GM19238 (cell line): ENCODE data around the gene ZNF423.

Experiments
- DNase-seq: peaks from one replicate; pipeline ENCODE4 v3.0.0; 2011; ENCODE audit warnings: low spot score; ENCODE audit not compliant: insufficient read length

The ZNF423 gene

DNA sequence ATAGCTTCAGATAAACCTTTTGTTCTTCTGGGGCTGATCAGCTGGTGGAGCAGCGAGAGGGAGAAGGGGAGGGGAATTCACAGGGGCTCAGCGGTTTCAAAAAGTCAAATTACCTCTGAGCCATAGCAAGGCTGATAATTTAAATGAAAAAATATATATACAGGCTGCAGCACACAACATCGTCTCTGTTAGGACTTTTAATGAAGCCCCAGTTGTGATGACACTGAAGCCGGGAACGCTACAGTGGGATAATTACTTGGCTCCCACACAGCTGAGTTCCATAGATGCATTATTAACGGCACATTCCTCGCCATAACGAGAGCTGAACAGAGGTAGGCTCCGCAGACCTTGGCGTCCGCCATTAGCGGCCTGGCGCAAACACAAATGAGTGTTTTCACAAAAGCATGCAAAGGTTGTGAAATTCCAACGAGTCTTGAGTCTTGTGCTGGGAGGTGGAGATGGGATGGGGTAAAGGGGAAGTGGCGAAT is 266.3 kb downstream of the ZNF423 start:
- DNase-seq = no peak

DNA sequence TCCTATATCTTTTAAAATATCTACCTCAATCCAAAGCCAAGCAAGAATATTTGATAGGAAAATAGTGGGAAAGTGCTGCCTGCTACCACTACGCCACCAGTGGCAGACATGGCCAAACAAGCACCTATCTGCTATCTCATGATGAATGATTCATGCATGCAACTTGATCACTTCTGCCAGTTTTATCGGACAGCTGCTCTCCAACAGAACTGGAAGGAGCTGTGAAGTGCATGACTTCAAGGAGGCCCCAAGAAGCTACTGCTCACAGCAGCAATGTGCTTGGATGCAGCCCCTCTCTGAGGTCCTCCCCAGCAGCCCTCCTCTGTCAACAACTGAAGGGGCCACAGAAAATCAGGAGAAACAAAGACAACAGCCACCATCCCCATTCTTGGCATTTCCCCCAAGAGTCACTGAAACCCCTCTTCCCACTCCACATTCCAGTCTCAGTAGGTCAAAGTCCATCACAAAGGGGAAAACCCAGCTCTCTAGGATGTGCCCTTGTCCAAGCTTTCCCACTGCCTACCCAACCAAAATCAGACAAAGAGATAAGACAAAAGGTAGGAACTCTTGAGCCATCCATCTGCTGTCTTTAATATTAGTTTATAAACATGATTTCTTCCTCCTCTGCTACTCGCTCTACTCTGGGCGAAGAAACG is 267.1 kb downstream of the ZNF423 start:
- DNase-seq = no peak

DNA sequence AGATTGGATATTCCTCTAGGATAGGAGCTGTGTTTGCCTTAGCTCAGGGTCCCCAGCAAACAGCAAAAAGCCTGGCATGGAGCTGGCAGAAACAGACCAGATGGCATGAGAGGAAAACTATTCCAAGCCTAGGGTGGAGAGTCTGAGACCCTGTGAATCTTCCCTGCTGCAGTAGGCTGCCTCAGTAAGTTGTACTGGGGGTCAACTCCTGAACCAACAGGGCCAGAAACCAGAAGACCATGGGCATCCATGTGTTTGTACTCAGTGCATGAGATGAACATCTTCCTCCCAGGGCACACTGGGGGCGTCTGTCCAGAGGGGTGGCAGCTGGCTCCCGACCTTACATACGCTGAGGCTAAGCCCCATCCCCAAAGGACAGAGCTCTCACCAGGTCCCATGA is 267.9 kb downstream of the ZNF423 start:
- DNase-seq = no peak

DNA sequence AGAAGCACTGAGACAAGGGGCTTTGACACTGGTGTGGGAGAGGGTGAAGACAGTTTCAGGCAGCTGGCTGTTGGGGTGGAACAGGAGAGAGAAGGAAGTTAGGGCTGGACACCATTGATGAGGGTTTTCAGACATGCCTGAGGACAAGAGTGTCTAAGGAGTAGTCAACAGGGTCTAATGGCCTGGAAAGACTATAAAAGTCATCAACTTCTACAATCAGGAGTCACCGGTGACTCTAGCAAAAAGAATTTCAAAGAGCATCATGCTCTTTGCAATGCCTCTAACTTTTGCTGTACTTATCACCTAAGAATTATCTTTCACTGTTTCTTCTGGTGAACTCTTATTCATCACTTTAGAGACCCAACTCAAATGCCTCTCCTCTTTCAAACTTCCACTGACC is 268.4 kb downstream of the ZNF423 start:
- DNase-seq = no peak

DNA sequence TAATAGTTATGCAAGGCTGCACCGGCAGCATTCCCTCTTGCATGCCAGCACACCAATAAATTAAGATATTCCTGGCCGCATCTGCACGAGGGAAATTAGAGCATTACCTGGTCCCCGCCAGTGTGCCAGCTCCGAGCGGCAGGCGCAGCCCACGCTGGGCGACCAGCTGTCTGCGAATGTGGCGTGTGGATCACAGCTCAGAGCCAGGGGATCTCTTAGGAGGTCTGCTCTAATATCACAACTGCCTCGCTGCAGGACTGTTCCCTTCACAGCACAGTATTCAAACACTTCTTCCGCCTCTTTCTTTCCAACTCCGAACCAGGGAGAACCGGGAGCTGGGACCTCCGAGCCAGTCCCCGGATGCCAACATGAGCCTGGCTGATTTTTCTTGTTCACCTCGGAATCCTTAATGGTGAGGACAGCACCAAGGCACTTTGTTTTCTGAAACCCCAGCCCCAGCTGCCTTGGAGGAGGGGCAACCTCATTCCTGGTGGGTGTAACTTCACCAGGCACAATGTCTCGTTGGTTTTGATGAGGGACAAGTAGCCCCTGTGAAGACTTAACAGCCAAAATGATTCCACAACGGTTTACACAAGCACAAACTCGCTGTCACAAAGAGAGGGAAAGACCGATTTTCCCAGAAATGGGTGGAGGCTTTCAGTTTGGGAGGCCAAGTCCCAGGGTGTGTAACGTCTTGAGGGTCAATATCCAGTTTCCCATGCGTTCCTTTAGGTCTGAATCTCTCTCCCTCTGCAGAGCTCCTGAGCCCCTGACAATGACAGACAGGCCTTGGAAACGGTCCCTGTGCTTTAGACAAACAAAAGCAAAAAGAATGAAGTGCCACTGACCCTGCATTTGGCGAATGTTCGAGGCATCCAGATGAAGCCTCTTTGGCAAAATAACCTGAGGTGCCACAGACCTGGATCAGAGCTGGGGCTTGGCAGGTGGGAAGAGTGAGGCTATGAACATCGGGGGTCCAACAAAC is 269.2 kb downstream of the ZNF423 start:
- no peak for DNase-seq

DNA sequence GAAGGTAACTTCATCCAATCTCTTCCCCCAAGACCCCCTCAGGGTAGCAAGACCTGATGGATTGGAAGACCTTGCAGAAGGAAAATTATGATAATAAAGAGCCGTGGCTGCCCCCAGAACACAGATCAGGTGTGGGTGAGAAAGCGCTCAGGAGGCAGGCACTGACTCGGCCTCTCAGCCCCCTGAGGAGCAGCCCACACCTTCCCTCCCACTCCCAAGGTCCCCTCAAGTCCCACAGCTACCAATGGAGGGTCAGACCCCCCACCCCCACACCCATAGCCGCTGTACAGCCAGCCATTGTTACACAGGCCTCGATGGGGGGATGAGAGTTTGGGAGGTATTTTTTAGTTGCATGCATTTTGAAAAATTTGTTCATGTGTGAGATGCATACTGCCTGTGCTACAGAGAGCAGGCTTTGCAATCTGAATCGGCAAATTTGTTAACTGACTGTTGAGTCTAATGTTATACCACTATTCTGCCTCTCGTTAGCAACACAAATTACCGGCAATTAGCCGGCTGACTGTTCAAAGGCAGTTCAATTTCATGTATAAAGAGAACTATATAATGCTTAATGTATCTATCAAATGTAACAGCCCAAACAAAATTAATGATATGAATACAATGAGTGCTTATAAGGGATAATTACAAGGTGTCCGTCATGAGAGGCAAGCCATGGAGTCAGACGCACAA is 270.6 kb downstream of the ZNF423 start:
- DNase-seq = no peak

DNA sequence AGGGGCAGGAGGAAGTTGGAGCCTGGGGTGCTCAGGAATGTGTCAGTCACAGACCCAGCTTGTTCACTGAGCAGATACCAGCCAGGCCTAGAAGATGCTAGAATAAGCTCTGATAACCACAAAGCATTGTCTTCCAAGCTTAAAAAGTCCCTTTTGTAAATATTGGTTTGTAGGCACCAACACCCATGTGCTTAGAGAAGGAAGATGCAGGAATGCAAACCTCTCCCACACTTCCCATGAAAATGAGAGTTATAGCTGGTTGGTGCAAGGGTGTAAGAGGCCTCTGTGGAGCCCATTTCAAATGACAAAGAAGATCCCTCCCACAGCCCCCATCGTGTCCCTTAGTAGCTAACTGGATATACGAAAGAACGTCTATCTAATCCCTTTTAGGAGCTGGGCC is 272.0 kb downstream of the ZNF423 start:
- no peak for DNase-seq

DNA sequence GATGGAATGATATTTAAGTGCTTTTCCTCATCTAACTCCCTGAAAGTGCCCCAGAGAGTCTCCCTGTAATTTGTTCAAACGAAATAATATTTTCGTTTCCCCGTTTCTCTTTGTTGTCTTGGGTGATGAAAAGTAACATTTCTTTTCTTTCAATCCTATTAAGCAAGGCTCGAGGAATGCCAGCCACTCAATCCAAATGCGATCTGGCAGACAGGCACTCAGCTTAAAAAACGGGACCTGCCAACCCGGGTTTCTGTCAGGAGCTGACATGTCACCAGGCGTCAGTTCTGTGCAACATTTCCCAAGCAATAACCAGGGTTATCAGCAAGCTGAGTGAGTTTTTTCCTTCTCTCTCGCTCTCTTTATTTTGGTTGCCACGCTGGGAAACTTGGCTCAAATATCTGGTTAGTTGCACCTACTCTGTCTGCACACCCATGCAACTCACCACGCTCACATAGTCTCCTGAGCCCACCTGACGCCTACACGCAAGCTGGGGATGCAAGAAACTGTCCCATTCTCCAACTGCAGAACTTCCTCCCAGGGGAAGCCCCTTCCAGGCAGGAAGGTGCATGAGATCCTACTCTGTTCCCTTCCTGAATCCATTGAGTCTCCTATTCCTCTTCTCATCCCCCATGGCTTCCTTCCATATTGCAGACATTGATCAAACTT is 274.1 kb downstream of the ZNF423 start:
- no peak for DNase-seq

DNA sequence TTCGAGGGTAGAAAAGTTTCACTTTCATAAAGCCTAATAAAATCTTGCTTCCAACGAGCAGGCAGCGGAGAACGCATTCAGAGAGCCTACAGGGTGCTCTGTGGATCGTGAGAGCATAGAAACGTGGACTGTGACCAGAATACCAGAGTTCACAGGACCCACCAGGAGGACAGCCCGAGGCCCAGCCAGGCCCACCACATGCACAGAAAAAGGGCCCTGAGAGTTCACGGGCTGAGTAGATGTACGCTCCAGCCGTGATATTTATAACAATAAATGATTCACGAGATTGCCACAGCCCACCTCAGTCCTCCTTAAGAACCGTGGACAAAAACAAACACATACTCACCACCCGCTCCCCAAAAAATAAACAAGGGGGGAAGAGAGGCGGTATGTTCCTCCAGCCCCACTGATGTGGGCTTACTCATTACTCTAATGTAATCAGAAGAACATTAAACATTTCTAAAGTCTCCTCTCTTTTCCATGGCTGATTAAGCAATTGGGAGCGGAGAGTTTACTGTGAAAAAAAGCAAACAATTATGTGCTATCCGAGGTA is 275.1 kb downstream of the ZNF423 start:
- DNase-seq = no peak

DNA sequence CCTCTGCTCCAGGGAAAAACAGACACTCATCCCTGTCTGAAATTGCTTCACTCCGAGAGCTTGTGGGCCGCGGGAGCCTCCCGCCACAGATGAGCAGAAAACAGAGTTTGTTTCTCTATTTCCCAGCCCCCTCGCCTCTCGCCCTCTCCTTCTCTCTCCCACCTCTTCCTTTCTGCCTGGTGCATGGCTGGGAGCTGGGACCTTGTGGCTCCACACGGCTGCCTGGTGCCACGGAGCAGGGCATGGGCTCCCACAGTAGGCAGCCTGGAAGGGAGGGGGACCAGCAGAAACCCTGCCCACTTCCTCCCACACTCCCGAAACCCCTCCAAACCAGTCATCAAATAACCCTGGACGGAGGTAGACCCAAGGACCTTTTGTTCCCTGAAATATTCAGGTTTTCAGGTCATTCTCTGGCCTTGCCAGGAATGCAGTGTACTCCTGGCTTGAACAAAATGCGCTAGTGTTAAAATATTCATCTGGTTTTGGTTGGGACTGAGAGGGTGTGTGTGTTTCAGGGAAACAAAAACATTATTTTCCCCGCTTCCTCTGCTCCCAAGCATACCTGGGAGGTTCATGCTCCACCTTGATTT is 277.4 kb downstream of the ZNF423 start:
- no peak for DNase-seq

DNA sequence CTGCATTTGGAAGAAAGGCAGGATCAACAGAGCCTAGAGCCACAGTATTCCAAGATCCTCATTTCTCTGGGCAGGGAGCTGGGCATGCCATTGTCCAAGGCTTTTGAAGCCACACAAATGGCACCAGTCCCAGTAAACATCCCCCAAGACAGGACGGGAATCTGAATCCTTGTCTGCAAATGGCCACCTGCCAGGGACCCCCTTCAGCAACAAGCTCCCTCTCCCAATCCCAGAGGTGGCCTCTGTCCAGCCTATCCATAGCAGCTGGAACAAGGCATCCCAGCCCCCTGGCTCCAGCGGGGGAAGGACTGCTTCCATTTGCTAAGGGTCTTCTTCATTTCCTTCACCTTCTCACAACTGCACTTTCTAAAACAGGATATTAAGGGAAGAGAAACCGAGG is 277.9 kb downstream of the ZNF423 start:
- no peak for DNase-seq

DNA sequence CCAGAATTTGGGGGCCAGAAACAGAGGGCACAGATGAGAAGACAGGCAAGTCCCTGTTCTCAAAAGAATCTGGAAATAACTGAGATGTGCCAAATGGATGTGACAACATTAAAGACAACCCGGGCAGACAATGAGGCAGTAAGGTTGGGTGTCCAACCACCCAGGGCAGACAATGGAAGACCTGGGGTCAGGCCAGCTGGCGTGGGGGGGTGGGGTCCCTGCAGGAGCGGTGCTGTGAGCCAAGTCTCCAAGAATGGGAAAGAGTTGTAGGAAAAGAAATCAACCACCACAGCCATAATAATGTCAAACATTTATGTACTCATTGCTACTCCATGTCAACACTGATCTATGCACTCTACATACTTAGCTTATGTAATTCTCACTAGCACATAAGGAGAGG is 279.0 kb downstream of the ZNF423 start:
- DNase-seq = no peak

DNA sequence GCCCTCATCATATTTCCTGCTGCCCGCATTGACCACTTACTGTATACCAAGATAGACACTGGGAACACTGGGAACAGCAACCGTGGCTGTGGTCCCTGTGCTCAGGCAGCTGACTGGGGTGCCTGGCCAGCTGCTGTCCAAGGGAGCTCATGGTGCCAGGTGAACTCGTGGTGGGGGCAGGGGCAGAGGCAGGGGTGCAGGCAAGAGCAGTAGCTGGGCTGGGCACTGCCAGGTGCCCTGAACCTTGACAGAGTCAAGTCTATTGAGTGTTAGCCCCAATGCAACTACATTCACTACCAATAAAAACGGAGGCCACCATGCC is 279.8 kb downstream of the ZNF423 start:
- DNase-seq = no peak

DNA sequence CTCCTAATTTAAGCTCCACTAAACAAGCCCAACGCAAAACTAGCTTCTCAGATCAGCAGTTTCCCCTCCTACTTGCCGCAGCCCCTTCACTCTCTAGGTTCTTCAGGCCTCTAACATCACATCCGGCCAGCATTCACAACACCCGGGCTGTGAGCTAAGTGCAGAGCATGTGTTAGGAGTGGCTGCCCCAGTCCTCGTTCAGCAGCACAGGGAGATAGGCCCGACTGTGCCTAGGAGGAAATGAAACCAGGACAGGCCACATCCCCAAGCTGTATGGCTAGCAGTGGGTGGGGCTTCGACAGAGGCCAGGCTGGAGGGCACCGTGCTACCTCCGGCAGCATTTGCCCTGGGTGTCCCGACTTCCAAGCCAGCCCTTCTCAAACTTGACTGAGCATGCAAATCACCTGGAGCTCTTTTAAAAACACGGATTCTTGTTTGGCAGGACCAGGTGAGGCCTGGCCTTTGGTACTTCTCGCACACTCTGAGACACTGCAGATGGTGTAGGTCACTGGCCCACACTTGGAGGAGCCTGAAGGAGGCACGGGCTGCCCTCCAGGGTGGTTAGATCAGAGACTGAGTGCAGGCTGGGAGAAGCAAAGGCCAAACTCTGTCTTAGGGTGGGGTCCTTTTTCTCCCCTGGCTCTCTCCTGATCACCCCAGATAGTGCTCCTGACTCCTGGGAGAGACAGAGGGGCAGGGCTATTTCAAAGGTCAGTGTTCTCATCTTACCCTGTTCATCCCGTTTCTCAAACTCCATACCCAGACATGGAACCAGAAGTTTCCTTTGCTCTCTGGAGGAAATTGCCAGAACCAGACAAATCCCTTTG is 280.4 kb downstream of the ZNF423 start:
- peak; percentile 63 for DNase-seq

DNA sequence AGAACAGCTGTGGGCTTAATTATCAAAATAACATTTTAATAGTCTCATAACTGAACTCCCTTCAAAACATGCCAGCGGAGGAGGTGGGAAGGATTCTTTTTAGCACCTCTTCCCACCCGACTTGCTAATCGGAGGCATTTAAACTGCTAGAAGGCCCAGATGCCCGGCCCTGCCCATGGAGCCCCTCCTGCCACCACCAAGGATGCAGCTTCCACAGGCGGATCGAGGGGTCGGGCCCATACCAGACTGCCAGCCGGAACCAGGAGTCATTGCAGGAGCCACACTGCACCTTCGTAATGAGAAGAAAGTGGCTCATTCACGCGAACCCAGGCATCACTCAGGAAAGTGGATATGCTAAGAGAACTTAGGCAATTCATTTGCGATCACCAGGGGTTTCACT is 281.1 kb downstream of the ZNF423 start:
- DNase-seq = no peak

DNA sequence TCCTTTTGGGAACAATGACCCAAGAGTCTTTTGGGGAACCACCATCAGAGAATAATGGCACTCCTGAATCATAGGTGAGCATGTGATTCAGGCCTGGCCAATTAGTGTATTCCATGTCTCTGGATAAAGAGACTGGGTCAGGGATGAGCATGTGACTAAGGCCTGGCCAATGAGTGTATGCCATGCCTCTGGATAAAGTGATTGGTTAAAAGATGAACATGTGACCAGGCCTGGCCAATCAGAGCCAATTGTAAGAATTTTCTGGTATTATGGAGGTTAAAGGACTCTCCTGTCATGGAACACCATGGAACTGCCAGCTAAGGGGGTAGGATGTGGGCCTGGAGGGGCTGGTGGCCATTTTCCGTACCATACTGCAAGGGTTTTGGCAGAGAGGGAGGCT is 288.0 kb downstream of the ZNF423 start:
- DNase-seq = no peak

DNA sequence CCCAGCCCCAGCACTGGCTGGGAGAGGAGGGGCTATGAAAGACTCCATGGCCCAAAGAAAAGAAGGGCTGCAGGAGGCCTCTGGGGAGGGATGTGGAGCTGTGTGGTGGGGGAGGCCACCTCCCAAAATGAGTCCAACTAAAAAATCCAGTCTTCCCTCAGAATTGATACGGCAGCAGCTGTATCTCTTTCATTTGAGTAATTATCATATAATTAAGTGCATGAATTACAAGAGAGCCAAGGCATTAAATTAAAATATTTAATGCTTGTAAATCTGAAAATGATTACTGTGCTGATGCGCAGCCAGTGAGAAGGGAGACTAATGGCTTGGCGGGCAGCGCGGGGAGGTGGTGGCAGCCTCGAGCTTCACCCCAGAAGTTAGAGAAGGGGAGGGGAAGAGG is 289.5 kb downstream of the ZNF423 start:
- no peak for DNase-seq

DNA sequence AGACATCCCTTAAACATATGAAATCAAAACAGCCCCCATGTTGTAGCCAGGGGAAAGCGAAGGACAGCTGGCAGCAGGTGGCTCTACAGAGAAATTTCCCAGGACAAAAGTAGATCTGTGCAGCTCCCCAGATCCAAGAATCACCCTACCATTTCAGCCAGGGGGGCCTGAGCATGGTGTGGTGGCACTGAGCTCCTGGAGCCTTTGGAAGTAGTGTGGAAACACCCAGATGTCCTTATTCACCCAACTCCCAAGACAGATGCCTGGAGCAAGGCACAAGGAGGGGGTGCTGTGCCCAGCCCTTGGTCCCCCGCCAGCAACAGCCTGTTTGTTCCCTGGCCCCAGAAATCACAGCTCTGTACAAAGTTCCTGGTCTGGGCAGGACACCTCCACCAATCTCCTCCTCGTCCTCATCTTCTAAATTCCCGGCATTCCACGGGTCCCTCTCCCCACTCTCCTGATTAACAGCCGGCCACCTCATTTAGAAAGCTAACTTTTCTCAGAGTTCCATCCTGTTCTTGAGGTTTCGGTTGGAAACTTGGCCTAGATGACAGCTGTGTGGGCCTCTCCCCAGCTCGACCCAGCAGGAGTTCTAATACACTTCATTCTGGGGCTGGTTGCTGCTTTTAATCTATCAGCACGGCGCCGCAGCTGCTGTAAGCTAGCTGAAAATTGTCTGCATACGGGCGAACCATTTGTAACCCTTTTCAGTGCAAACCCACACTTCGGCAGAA is 291.2 kb downstream of the ZNF423 start:
- no peak for DNase-seq

DNA sequence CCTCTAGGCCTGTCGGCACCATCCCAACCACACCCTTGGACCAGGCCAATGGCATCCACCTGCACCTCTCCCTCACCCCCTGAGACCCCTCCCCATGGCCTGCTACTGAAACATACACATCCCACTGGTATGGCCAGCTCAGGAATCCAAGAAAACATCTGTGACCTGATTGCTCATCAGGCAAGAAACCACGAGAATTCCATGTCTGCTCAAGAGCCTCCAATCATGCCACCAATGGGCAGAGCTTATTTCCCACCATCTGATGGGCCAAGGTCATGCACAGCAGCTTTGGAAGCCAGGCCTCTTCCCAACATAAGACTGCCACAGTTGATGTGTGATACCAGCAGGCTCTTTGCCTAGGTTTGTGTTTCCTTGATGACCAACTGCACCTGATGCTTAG is 292.2 kb downstream of the ZNF423 start:
- no peak for DNase-seq
